Hematopoietic multipotent progenitor cell treated with erythropoietin and hydrocortisone succinate and interleukin-3 and kit ligand, for 15 days (in vitro differentiated cells): ENCODE results near the gene DNAJC4.
A peak's percentile ranks its signal among the peaks of the same experiment; 100 is the strongest.

ENCODE experiments used
- DNase-seq: peaks from one replicate; pipeline ENCODE4 v3.0.0-alpha.2; 2015; ENCODE audit warnings: low spot score

DNAJC4 gene

GRCh38 chr11:64208796-64209562 is 21.4 kb upstream of the DNAJC4 start:
- no peak for DNase-seq

GRCh38 chr11:64209563-64209843 is 20.8 kb upstream of the DNAJC4 start:
- no peak for DNase-seq

- no peak for DNase-seq
These were observed 19.9 kb upstream of the DNAJC4 start for GRCh38 chr11:64210301-64211020.

GRCh38 chr11:64211181-64211872 is 19.0 kb upstream of the DNAJC4 start:
- DNase-seq, result no peak

- no peak for DNase-seq
These were observed 13.5 kb upstream of the DNAJC4 start for GRCh38 chr11:64216879-64217278.

- DNase-seq, result no peak
These were observed 11.6 kb upstream of the DNAJC4 start for GRCh38 chr11:64218628-64219353.

- DNase-seq, result no peak
These were observed 11.0 kb upstream of the DNAJC4 start for GRCh38 chr11:64219354-64219684.

GRCh38 chr11:64219755-64220154 is 10.6 kb upstream of the DNAJC4 start:
- no peak for DNase-seq

GRCh38 chr11:64220271-64220670 is 10.1 kb upstream of the DNAJC4 start:
- no peak for DNase-seq

GRCh38 chr11:64220798-64221197 is 9.6 kb upstream of the DNAJC4 start:
- DNase-seq, result no peak

GRCh38 chr11:64222651-64223000 is 7.7 kb upstream of the DNAJC4 start:
- DNase-seq, result no peak

- DNase-seq, result no peak
These were observed 7.2 kb upstream of the DNAJC4 start for GRCh38 chr11:64223001-64223651.

- no peak for DNase-seq
These were observed 6.0 kb upstream of the DNAJC4 start for GRCh38 chr11:64224151-64224890.

- no peak for DNase-seq
These were observed 5.3 kb upstream of the DNAJC4 start for GRCh38 chr11:64224891-64225607.

GRCh38 chr11:64225608-64226506 is 4.5 kb upstream of the DNAJC4 start, which contains the start of the genes NUDT22 and TRPT1:
NUDT22 (plus strand) TSS chr11:64226274; CDS start chr11:64226653, 379 bp downstream.
TRPT1 (minus strand) TSS chr11:64226186; CDS start chr11:64225860, 326 bp downstream.
- DNase-seq, result peak; percentile 89

- peak; percentile 44 for DNase-seq
These were observed 3.8 kb upstream of the DNAJC4 start for GRCh38 chr11:64226507-64227051.

GRCh38 chr11:64227405-64227956 is 2.9 kb upstream of the DNAJC4 start:
- no peak for DNase-seq

- DNase-seq, result no peak
These were observed 1.1 kb upstream of the DNAJC4 start for GRCh38 chr11:64229090-64229743.
